Right lobe of liver (tissue), 6 donors: ENCODE results near the gene PRRX2. TPM values are rescaled to one million over a fixed set of nuclear protein-coding genes. Genes with fewer than 3 reads are reported as not detected.
"Not testable (repeated sequence)": the region's sequence is repeated elsewhere in the genome, so short reads cannot be mapped to it uniquely, and the experiment has no call there.

ENCODE experiments used
- ATAC-seq, 4 donors: fragments of 200-7000 bp; cut with Tn5 transposase; one replicate each; pipeline ENCODE4 v1.9.1; 2020; ENCODE audit warnings: mild to moderate bottlenecking in 4 of 4, moderate library complexity in 4 of 4
- DNase-seq, 3 donors: peaks; one replicate each; pipeline ENCODE4 v3.0.0-alpha.2; 2020
- H3K27ac ChIP-seq, 3 donors: fragments of 200-600 bp; one replicate each; pipeline ENCODE4 v1.8.0; 2022
- H3K27me3 ChIP-seq, 2 donors: fragments of 200-600 bp; one replicate each; pipeline ENCODE4 v1.8.0; 2022
- H3K36me3 ChIP-seq, 4 donors: fragments of 200-600 bp; sonication (generic) in 1 of 4; one replicate each; pipeline versions ENCODE4 v1.5.1 to v1.8.0; 2017 to 2022; ENCODE audit warnings: control low read depth in 1 of 4
- H3K4me1 ChIP-seq, 4 donors: fragments of 200-600 bp; sonication (generic) in 1 of 4; one replicate each; pipeline versions ENCODE4 v1.5.1 to v1.8.0; 2017 to 2022; ENCODE audit warnings: control low read depth in 1 of 4
- H3K4me3 ChIP-seq, 3 donors: fragments of 200-600 bp; one replicate each; pipeline ENCODE4 v1.8.0; 2022
- H3K9me3 ChIP-seq, 4 donors: fragments of 200-600 bp; sonication (generic) in 1 of 4; one replicate each; pipeline versions ENCODE4 v1.5.1 to v1.8.0; 2017 to 2022; ENCODE audit warnings: control low read depth in 1 of 4
- POLR2A ChIP-seq: fragments of 450-650 bp; IDR thresholded peaks from one replicate; pipeline ENCODE4 v1.6.1; 2017; ENCODE audit warnings: antibody characterized with exemption, mild to moderate bottlenecking
- WGBS: methylation state at CpG from one replicate; pipeline ENCODE4 v1.1.6; 2018; ENCODE audit warnings: low coverage, low lambda C conversion rate; ENCODE audit not compliant: insufficient coverage; ENCODE audit errors: missing lambda C conversion rate; 5-methylcytosine and 5-hydroxymethylcytosine counted together
- intact Hi-C, 2 donors: fragments of 100-400 bp; cut with DNase I; formaldehyde crosslinking; loops; one replicate each; pipeline versions ENCODE4 v1.11.2 to v1.14.1; 2022
- total RNA-seq, 6 experiments: library from RNA; depleted of rRNA in 2 of 6; stranded (reverse); fragments of >200 nt in 2 of 6; fragmentation: NEBNext Ultra II Directional in 3 of 6; extraction: Animal tissue kit (Norgen Biotek cat#: 25700) in 3 of 6; gene quantifications; one replicate each; pipeline versions ENCODE4 v1.1.0 to v1.2.4, GENCODE V29; 2016 to 2023
- TF ChIP-seq, protein P1 (sequence below), 4 donors: fragments of 200-600 bp in 3 of 4; fragments of 450-650 bp in 1 of 4; IDR thresholded peaks; one replicate each; pipeline versions ENCODE4 v1.5.1 to v1.8.0; 2016 to 2022; ENCODE audit warnings: antibody characterized with exemption in 4 of 4, mild to moderate bottlenecking in 2 of 4
- donor health status: DM: no; HTN: yes; CAD: no.
- donor health status: DM: no; HTN: no; CAD: no.
- donor health status: DM: no; HTN: no; CAD: no.
- donor health status: DM: no; HTN: yes; CAD: no.
- donor health status: DM: no; HTN: yes; CAD: no.

Gene PRRX2
- total RNA-seq, 6 experiments from 2014 or later = not detected

DNA sequence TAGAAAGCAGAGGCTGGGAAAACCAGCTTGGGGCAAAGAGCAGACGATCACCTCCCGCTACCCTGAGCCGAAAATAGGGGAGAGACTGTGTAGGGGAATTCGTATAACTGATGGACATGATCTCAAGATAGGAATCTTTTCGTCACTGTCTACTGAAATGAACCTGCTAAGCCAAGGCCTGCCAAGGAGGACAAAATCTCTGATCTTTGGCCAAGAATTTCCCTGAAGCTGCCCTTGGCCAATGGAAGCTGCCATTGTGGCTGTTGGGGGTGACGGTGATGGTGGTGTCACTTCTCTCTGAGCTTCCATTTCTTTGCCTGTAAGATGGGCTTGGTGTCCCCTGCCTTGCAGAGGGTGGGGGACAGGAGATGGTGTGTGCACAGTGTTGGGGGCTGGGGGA lies 90.7 kb downstream of the PRRX2 start:
- no peak for DNase-seq
- H3K4me3 ChIP-seq = no peak overlapping the region
- H3K9me3 ChIP-seq = no peaks in the 10 kb centered on the region
- intact Hi-C loops = no loop called here
- ATAC-seq = no peak
- H3K27ac ChIP-seq = no peak overlapping the region
- H3K4me1 ChIP-seq = no peaks in the 10 kb centered on the region
- 96% methylated on average over 5 of the region's 6 CpGs for WGBS
- no peaks in the 10 kb centered on the region for H3K27me3 ChIP-seq
- TF ChIP-seq, protein P1, sequence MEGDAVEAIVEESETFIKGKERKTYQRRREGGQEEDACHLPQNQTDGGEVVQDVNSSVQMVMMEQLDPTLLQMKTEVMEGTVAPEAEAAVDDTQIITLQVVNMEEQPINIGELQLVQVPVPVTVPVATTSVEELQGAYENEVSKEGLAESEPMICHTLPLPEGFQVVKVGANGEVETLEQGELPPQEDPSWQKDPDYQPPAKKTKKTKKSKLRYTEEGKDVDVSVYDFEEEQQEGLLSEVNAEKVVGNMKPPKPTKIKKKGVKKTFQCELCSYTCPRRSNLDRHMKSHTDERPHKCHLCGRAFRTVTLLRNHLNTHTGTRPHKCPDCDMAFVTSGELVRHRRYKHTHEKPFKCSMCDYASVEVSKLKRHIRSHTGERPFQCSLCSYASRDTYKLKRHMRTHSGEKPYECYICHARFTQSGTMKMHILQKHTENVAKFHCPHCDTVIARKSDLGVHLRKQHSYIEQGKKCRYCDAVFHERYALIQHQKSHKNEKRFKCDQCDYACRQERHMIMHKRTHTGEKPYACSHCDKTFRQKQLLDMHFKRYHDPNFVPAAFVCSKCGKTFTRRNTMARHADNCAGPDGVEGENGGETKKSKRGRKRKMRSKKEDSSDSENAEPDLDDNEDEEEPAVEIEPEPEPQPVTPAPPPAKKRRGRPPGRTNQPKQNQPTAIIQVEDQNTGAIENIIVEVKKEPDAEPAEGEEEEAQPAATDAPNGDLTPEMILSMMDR (IDR thresholded peaks at IDR 0.05) = no peak
- no peak for TF ChIP-seq POLR2A
- H3K36me3 ChIP-seq = no peaks in the 10 kb centered on the region

DNA sequence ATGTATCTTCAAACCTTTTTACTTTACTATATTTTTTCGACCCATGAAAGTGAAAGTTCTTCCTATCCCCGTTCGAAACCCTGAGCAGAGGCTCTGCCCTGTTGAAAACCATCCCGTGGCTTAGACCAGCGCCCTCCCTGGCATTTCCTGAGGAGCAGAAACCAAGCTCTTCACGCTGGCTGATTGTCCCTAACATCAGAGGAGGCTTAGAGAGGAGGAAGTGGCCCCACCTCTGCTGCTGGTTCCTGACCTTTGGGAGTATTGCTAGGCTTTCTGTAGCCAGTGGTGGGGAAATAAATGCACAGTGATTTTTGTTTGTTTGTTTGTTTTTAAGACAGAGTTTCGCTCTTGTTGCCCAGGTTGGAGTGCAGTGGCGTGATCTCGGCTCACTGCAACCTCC lies 91.6 kb downstream of the PRRX2 start:
- WGBS = 53% methylated on average over 9 of the region's 9 CpGs
- intact Hi-C loops = no loop called here
- H3K4me1 ChIP-seq = no peaks in the 10 kb centered on the region
- no peaks in the 10 kb centered on the region for H3K9me3 ChIP-seq
- no peaks in the 10 kb centered on the region for H3K27me3 ChIP-seq
- no peak overlapping the region for H3K27ac ChIP-seq
- ATAC-seq (peak in 1 of 4 donors; percentile 16), DNase-seq (no peak)
- H3K36me3 ChIP-seq = no peaks in the 10 kb centered on the region
- TF ChIP-seq, protein P1 (IDR thresholded peaks at IDR 0.05) = no peak
- no peak for TF ChIP-seq POLR2A
- no peak overlapping the region for H3K4me3 ChIP-seq

DNA sequence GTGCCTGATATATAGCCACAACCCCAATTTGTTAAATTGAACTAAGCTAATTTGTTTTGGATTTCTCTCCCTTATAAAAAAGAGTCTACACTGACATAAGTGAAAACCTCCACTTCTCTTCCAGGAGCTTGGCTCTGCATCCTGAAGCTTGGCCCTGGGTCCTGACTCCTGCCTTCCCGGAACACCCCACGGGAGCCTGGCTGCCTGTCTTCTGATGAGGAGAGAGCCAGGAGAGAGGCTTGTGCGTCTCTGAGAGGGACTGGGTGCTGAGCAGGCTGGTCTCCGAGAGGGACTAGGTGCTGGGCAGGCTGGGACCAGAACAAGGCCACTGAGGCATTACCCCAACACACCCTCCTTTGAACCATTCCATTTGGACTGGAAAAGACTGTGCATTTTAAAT lies 93.9 kb downstream of the PRRX2 start:
- Histone ChIP-seq H3K36me3 (no peaks in the 10 kb centered on the region), H3K9me3 (no peaks in the 10 kb centered on the region), H3K4me3 (no peak overlapping the region), H3K4me1 (no peaks in the 10 kb centered on the region), H3K27me3 (no peaks in the 10 kb centered on the region), H3K27ac (no peak overlapping the region)
- DNase-seq = no peak
- TF ChIP-seq POLR2A = no peak
- TF ChIP-seq, protein P1 (IDR thresholded peaks at IDR 0.05) = no peak
- no peak for ATAC-seq
- intact Hi-C loops = no loop called here
- 68% methylated on average over 4 of the region's 4 CpGs for WGBS

DNA sequence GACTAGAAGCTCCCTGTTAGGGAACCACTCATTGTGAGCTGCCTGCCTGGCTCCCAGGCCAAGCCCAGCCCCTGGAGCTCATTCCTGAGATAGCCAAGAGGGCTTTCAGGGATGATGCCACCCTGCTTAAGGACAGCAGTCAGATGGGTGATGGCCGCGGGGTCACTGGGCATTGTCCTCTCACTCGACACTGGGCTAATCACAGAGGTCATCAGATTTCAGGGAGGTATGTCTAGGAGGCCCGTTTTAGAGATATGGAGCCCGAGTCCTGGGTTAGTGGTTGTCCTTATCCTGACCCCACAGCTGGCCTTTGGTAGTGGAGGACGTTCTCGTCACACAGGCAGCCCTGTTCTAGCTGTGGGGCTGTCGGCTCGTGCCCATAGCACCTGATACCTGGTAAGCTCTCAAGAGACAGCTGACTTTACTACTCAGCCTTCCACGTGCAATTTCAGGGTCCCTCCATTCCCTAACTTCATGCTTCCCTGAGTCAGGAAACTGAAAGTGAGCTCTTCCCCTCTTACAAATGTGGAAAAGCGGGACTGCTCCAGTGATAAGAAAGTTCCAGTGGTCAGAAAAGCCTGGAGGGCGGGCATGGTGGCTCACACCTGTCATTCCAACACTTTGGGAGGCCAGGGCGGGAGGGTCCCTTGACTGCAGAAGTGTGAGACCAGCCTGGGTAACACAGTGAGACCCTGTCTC lies 94.5 kb downstream of the PRRX2 start:
- Histone ChIP-seq H3K27me3 (no peaks in the 10 kb centered on the region), H3K9me3 (no peaks in the 10 kb centered on the region), H3K4me3 (no peak overlapping the region), H3K4me1 (no peaks in the 10 kb centered on the region), H3K27ac (no peak overlapping the region), H3K36me3 (no peaks in the 10 kb centered on the region)
- 64% methylated on average over 7 of the region's 13 CpGs for WGBS
- DNase-seq (no peak), ATAC-seq (no peak)
- intact Hi-C loops = no loop called here
- TF ChIP-seq, protein P1 (IDR thresholded peaks at IDR 0.05) = no peak
- TF ChIP-seq POLR2A = no peak

- H3K4me1 ChIP-seq, H3K9me3 ChIP-seq, H3K4me3 ChIP-seq, H3K36me3 ChIP-seq, intact Hi-C loops, H3K27ac ChIP-seq, DNase-seq, H3K27me3 ChIP-seq, ATAC-seq: not testable (repeated sequence)
- WGBS = 67% methylated on average over 6 of the region's 7 CpGs
These were observed 95.3 kb downstream of the PRRX2 start for GRCh38 chr9:129760784-129761183.
